Tibial nerve (tissue), 3 donors: ENCODE data around the gene KANSL3.

Experiments used
- CTCF ChIP-seq, 5 experiments: fragments of 200-600 bp in 3 of 5; fragments of 450-650 bp in 2 of 5; sonication (generic) in 3 of 5; IDR thresholded peaks; one replicate each; pipeline ENCODE4 v1.5.1; 2016 to 2019; ENCODE audit warnings: antibody characterized with exemption in 5 of 5, mild to moderate bottlenecking in 3 of 5, moderate library complexity in 2 of 5
- POLR2A ChIP-seq, 2 donors: fragments of 450-650 bp; IDR thresholded peaks; one replicate each; pipeline ENCODE4 v1.6.1; 2017; ENCODE audit warnings: antibody characterized with exemption in 2 of 2, mild to moderate bottlenecking in 2 of 2, moderate library complexity in 2 of 2

GRCh38 chr2:96681540-96681939, 43.4 kb upstream of the KANSL3 start:
- no peak for TF ChIP-seq CTCF (IDR thresholded peaks at IDR 0.05)
- no peak for TF ChIP-seq POLR2A (IDR thresholded peaks at IDR 0.05)
